ENCODE data around the gene CLASP1. TPM values are rescaled to one million over a fixed set of nuclear protein-coding genes. Genes with fewer than 3 reads are reported as not detected.
A peak's percentile ranks its signal among the peaks of the same experiment; 100 is the strongest.

The CLASP1 gene
- total RNA-seq, 1 experiment from 2014 or later, result 45.9 TPM

- DNase-seq, result no peak
- no peak overlapping the region for H3K27ac ChIP-seq (ENCODE audit: insufficient read length, low read depth, low read length)
- no peak overlapping the region for H2BK15ac ChIP-seq (ENCODE audit: low read depth, low read length)
- H3K23me2 ChIP-seq (ENCODE audit: insufficient read length, low read depth, low read length, poor library complexity, severe bottlenecking), result no peaks in the 10 kb centered on the region
- no peak overlapping the region for H3K14ac ChIP-seq (ENCODE audit: insufficient read depth, low read length)
- Mint-ChIP-seq H3K36me3 (ENCODE audit: insufficient read depth in 1 of 3, low read depth in 3 of 3) (peaks cover 34 to 55% (median 52%) of the 10 kb centered on the region in 3 experiments), H3K9me3 (peaks cover 8 to 9% of the 10 kb centered on the region in 2 experiments), H3K27me3 (ENCODE audit: low read depth) (no peaks in the 10 kb centered on the region), H3K4me1 (peaks cover 4 to 6% of the 10 kb centered on the region in 2 experiments; a peak in 1 of 4 replicates), H3K4me3 (no peak overlapping the region), H3K27ac (no peak overlapping the region; a peak in 2 of 7 replicates)
- H3K79me2 ChIP-seq (ENCODE audit: insufficient read depth, low read length), result 0 out of 2 replicates have a peak, but pooled peaks cover 2% of the 10 kb centered on the region
- no peak overlapping the region for H4K5ac ChIP-seq (ENCODE audit: insufficient read length, low read depth, low read length)
- H3K23ac ChIP-seq (ENCODE audit: insufficient read length, low read depth, low read length), result no peak overlapping the region
- no peak overlapping the region for H3K18ac ChIP-seq (ENCODE audit: insufficient read length, low read depth, low read length)
- H4K20me1 ChIP-seq (ENCODE audit: control insufficient read depth, insufficient read depth, insufficient read length), result no peaks in the 10 kb centered on the region
- no CpG with 5 or more reads among the region's 5 CpGs for WGBS (ENCODE audit: extremely low coverage, insufficient read length, low lambda C conversion rate)
- no peaks in the 10 kb centered on the region for H3K9me3 ChIP-seq (ENCODE audit: control insufficient read depth, low read depth, low read length)
- H3K56ac ChIP-seq (ENCODE audit: insufficient read length, low read depth, low read length), result no peak overlapping the region
- no peaks in the 10 kb centered on the region for H3K4me1 ChIP-seq (ENCODE audit: insufficient read depth, low read length)
- H4K91ac ChIP-seq (ENCODE audit: insufficient read length, low read depth, low read length), result no peak overlapping the region
- no peaks in the 10 kb centered on the region for H3K27me3 ChIP-seq (ENCODE audit: insufficient read depth, low read length)
- H3K79me1 ChIP-seq (ENCODE audit: insufficient read depth, low read depth, low read length, poor library complexity, severe bottlenecking), result no peaks in the 10 kb centered on the region
- H3K4ac ChIP-seq (ENCODE audit: low read depth, low read length), result no peak overlapping the region
- no peak overlapping the region for H3T11ph ChIP-seq (ENCODE audit: low read length)
- no peak overlapping the region for H2BK20ac ChIP-seq (ENCODE audit: low read depth, low read length, poor library complexity, severe bottlenecking)
- no peak overlapping the region for H2BK12ac ChIP-seq (ENCODE audit: insufficient read length, low read depth, low read length)
- no peak for TF ChIP-seq CTCF (conservative IDR thresholded peaks at IDR 0.05)
- no peak overlapping the region for H2AFZ ChIP-seq (ENCODE audit: low read length)
- no peak overlapping the region for H2BK120ac ChIP-seq (ENCODE audit: low read depth, low read length, poor library complexity, severe bottlenecking)
- no peak overlapping the region for H4K8ac ChIP-seq (replicated peaks; ENCODE audit: insufficient read length, low read depth, low read length)
- H3K9ac ChIP-seq (ENCODE audit: extremely low read depth, insufficient read length, low read length), result no peak overlapping the region
- H2AK5ac ChIP-seq (ENCODE audit: insufficient read length, low read length), result no peak overlapping the region
- H2BK5ac ChIP-seq (ENCODE audit: insufficient read length, low read length), result peak overlapping the region; percentile 13
- H3K4me2 ChIP-seq (ENCODE audit: insufficient read depth, insufficient read length, low read length), result no peak overlapping the region
Measured at GRCh38 chr2:121502246-121502645, 147.0 kb downstream of the CLASP1 start.

Measured in H9 (cell line).